GM23338 (cell line): Measurements from ENCODE around the gene GOLGA8Q.
"Not testable (repeated sequence)": the region's sequence is repeated elsewhere in the genome, so short reads cannot be mapped to it uniquely, and the experiment has no call there.

Experiments
- CREB1 ChIP-seq: fragments of 250-450 bp; sonication (Bioruptor Pico); IDR thresholded peaks from 2 replicates; pipeline ENCODE4 v1.5.0; 2020; ENCODE audit warnings: low read depth, mild to moderate bottlenecking, moderate library complexity
- EZH2 ChIP-seq: fragments of 200-600 bp; sonication (generic); IDR thresholded peaks from one replicate; pipeline ENCODE4 v1.8.0; 2017; ENCODE audit warnings: antibody characterized with exemption, mild to moderate bottlenecking, low read depth; ENCODE audit not compliant: unreplicated experiment
- JUNB ChIP-seq: IDR thresholded peaks from one replicate; pipeline ENCODE4 v1.6.1; 2016; ENCODE audit warnings: antibody characterized with exemption; ENCODE audit not compliant: unreplicated experiment
- TF ChIP-seq, protein P1 (sequence below), 2 experiments: fragments of 200-600 bp in 1 of 2; sonication (generic) in 1 of 2; conservative IDR thresholded peaks; 2 replicates each; pipeline versions ENCODE4 v1.5.1 to v1.6.1; 2016 to 2017; ENCODE audit warnings: antibody characterized with exemption in 2 of 2, low read depth in 2 of 2, mild to moderate bottlenecking in 2 of 2, moderate library complexity in 1 of 2
- TF ChIP-seq, protein P2 (sequence below): IDR thresholded peaks from one replicate; pipeline ENCODE4 v1.6.1; 2018; ENCODE audit warnings: antibody characterized with exemption; ENCODE audit not compliant: unreplicated experiment

DNA sequence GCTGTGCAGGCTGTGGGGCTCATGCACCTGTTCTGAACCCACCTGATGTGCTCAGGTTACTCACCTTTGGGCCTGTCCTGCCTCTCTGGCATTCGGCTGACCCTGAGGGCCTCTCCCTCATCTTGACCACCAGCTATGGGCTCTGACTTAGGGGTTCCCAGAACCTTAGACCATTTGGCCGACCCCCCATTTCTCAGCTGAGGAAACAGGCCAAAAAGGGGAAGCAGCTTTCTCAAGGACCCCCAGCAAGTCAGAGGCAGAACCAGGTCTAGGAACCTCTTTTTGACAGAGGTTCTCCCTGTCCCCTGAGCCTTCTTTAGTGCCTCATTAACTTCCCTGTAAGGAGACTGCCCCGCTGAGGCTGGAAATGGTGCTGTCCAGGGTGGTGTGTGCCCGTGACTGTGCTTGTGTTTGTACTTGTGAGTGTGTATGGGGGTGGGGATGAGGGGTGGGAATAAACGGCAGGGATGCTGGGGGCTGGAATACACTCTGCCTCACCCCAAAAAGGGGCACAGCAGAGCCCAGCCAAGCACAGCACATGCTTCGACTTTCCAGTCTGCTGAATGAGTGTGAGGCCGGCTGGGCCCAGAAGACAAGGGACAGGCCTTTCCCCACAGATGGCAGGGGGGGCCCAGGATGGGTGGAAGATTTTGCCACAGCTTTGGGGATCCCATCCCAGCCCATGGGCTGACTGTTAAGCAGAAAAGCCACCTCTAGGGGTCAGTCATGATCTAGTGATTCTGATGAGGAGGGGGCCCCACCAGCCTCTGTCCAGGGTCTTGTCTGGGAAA lies 28.2 kb upstream of the GOLGA8Q start:
- TF ChIP-seq, protein P1, sequence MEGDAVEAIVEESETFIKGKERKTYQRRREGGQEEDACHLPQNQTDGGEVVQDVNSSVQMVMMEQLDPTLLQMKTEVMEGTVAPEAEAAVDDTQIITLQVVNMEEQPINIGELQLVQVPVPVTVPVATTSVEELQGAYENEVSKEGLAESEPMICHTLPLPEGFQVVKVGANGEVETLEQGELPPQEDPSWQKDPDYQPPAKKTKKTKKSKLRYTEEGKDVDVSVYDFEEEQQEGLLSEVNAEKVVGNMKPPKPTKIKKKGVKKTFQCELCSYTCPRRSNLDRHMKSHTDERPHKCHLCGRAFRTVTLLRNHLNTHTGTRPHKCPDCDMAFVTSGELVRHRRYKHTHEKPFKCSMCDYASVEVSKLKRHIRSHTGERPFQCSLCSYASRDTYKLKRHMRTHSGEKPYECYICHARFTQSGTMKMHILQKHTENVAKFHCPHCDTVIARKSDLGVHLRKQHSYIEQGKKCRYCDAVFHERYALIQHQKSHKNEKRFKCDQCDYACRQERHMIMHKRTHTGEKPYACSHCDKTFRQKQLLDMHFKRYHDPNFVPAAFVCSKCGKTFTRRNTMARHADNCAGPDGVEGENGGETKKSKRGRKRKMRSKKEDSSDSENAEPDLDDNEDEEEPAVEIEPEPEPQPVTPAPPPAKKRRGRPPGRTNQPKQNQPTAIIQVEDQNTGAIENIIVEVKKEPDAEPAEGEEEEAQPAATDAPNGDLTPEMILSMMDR (conservative IDR thresholded peaks at IDR 0.05; ENCODE audit: low read depth in 2 of 2): not testable (repeated sequence)
- TF ChIP-seq EZH2, CREB1, JUNB: not testable (repeated sequence)
- TF ChIP-seq, protein P2, sequence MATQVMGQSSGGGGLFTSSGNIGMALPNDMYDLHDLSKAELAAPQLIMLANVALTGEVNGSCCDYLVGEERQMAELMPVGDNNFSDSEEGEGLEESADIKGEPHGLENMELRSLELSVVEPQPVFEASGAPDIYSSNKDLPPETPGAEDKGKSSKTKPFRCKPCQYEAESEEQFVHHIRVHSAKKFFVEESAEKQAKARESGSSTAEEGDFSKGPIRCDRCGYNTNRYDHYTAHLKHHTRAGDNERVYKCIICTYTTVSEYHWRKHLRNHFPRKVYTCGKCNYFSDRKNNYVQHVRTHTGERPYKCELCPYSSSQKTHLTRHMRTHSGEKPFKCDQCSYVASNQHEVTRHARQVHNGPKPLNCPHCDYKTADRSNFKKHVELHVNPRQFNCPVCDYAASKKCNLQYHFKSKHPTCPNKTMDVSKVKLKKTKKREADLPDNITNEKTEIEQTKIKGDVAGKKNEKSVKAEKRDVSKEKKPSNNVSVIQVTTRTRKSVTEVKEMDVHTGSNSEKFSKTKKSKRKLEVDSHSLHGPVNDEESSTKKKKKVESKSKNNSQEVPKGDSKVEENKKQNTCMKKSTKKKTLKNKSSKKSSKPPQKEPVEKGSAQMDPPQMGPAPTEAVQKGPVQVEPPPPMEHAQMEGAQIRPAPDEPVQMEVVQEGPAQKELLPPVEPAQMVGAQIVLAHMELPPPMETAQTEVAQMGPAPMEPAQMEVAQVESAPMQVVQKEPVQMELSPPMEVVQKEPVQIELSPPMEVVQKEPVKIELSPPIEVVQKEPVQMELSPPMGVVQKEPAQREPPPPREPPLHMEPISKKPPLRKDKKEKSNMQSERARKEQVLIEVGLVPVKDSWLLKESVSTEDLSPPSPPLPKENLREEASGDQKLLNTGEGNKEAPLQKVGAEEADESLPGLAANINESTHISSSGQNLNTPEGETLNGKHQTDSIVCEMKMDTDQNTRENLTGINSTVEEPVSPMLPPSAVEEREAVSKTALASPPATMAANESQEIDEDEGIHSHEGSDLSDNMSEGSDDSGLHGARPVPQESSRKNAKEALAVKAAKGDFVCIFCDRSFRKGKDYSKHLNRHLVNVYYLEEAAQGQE: not testable (repeated sequence)
